ENCODE data around the gene IGF1.
"Not testable (repeated sequence)": the region's sequence is repeated elsewhere in the genome, so short reads cannot be mapped to it uniquely, and the experiment has no call there.

- not testable (repeated sequence) for TF ChIP-seq CTCF, POLR2A (IDR thresholded peaks at IDR 0.05)
Measured at GRCh38 chr12:102354281-102354680, 126.1 kb downstream of the IGF1 start.
